Measurements from ENCODE around the gene CFAP47.
"Not testable (repeated sequence)": the region's sequence is repeated elsewhere in the genome, so short reads cannot be mapped to it uniquely, and the experiment has no call there.

CFAP47 gene

DNA sequence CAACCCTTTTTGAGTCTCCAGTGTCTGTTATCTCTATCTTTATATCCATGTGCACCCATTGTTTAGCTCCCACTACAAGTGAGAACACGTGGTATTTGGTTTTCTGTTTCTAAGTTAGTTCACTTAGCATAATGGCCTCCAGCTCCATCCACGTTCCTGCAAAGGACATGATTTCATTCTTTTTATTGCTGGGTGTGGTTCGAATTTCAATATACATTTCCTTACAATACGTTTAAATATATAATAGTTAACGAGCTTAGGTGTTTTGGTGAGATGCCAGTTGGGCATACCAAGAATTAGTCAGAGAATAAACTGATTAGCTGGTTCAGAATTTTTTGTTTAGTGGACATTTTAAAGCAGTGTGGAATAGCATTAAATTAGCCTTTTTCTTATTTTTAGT, 196.7 kb downstream of the CFAP47 start:
- no peak overlapping the region for H3K4me3 ChIP-seq (ENCODE audit: low read depth, low read length)
- TF ChIP-seq, protein P1, sequence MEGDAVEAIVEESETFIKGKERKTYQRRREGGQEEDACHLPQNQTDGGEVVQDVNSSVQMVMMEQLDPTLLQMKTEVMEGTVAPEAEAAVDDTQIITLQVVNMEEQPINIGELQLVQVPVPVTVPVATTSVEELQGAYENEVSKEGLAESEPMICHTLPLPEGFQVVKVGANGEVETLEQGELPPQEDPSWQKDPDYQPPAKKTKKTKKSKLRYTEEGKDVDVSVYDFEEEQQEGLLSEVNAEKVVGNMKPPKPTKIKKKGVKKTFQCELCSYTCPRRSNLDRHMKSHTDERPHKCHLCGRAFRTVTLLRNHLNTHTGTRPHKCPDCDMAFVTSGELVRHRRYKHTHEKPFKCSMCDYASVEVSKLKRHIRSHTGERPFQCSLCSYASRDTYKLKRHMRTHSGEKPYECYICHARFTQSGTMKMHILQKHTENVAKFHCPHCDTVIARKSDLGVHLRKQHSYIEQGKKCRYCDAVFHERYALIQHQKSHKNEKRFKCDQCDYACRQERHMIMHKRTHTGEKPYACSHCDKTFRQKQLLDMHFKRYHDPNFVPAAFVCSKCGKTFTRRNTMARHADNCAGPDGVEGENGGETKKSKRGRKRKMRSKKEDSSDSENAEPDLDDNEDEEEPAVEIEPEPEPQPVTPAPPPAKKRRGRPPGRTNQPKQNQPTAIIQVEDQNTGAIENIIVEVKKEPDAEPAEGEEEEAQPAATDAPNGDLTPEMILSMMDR (IDR thresholded peaks at IDR 0.05; ENCODE audit: insufficient read depth, low read depth, low read length, missing control alignments): no peak
- no peak for DNase-seq (ENCODE audit: low read depth)

DNA sequence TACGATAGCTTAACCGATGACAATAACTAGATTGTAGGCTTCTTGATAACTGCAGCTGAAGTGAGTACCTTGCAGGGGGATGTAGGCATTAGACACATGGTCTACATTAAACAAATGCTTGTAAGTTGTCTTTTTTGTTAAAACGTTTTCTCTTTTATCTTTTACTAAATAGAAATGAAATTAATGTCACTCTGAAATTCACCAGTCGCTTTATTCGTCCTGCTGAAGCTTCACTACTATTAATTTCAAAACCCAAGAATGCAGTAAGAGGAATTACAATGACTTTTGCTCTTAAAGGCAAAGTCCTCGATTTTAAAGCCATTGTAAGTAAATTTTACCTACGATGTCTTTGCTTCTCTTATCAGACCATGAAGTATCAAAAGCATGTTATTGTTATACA, 239.7 kb downstream of the CFAP47 start:
- DNase-seq (ENCODE audit: low read depth): no peak
- TF ChIP-seq, protein P1 (IDR thresholded peaks at IDR 0.05; ENCODE audit: insufficient read depth, low read depth, low read length, missing control alignments): no peak

DNA sequence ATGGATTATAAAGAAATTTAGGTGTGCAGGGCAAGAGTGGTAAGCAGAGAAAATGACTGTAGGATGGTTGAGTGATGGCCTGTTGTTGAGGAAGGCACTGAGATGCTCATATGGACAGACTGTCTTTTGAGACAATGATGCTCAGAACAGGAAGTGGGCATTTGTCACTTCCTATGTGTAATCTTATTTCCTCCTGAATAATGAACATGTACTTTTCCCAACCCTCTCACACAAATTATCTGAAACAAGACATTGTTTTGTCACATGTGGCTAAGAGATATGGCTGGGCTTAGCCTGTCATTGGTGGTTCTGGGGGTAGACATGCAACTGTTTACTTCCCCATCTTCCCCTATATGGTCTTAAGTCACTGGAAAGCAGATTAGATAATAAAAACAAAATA, 240.5 kb downstream of the CFAP47 start:
- DNase-seq (ENCODE audit: low read depth): no peak
- H3K4me3 ChIP-seq (ENCODE audit: low read depth, low read length): no peak overlapping the region
- TF ChIP-seq, protein P1 (IDR thresholded peaks at IDR 0.05; ENCODE audit: insufficient read depth, low read depth, low read length, missing control alignments): no peak

More for the DNA sequence above, 239.7 kb downstream of the CFAP47 start:
- H3K4me3 ChIP-seq (ENCODE audit: low read depth, low read length): no peak overlapping the region

DNA sequence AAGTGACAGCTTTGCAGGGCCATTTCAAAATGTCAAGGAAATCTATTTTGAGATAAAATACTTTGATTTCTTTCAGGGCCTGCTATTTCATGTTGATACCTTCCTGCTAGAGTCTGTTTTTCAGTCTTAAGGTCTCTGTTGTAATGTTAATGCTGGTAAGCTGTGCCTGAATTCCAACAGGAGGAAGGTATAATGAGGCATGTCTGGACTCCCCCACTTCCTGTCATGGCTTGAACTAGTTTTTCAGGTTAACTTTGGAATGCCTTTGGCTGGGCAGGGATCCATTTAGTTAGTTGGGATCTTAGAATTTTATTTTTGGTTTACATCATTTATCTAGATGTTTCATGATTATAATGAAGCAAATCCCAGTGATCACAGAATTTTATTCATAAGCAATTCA, 279.0 kb downstream of the CFAP47 start:
- DNase-seq (ENCODE audit: low read depth): no peak
- no peak overlapping the region for H3K4me3 ChIP-seq (ENCODE audit: low read depth, low read length)

DNA sequence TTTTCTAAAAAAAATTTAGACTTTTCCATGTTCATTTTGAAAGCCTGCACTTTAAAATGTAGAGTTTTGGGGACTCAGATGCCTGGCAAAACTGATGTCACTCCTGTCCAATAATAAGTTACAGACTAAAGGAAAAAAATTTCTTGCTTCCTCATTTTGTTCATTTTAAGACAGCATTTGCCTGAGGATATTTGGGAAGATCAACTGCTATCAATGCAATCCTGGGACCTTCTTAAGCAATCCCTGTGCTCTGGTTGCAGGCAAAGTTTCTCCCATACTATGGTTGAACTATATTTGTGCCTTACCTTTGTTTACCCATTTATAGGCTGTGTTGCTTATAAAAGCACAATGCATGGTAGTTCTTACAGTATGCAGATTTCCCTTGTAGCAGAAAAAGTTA, 280.4 kb downstream of the CFAP47 start:
- TF ChIP-seq, protein P1 (IDR thresholded peaks at IDR 0.05; ENCODE audit: insufficient read depth, low read depth, low read length, missing control alignments): no peak

More for the DNA sequence above, 279.0 kb downstream of the CFAP47 start:
- TF ChIP-seq, protein P1 (IDR thresholded peaks at IDR 0.05; ENCODE audit: insufficient read depth, low read depth, low read length, missing control alignments): no peak

DNA sequence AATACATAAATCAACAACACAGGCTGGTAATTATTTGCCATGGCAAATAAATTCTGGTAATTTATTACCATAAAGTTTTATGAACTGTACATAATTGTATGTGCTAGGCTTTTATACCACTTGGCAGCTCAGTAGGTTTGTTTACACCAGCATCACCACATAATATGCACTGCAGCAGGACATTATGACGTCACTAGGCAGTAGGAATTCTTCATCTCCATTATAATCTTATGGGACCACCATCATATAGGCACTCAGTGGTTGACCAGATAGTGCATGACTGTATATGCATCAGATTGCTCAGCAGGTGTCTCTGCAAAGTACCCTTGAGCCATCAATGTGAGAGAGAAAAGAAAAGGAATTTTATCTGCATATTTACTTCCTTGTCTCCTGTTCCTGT, 295.4 kb downstream of the CFAP47 start:
- H3K4me3 ChIP-seq (ENCODE audit: low read depth, low read length): no peak overlapping the region
- no peak for DNase-seq (ENCODE audit: low read depth)
- TF ChIP-seq, protein P1 (IDR thresholded peaks at IDR 0.05; ENCODE audit: insufficient read depth, low read depth, low read length, missing control alignments): no peak

More for the DNA sequence above, 280.4 kb downstream of the CFAP47 start:
- H3K4me3 ChIP-seq (ENCODE audit: low read depth, low read length): no peak overlapping the region
- DNase-seq (ENCODE audit: low read depth): no peak

DNA sequence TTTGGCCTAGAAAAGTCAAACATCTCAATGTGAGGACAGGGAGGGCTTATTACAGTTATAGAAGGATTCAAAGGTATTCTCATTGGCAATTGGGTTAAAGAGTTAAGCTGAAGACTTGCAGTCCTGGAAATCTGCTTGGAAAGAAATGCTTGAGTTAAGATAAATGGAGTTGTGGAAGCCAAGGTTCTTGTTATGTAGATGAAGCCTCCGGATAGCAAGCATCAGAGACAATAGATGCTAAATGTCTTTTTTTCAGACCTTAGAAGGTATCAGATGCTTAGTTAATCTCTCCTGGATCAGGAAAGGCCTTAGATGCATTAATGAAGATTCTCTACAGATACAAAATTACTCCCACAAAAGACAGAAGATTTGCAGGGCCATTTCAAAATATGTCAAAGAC, 299.3 kb downstream of the CFAP47 start:
- TF ChIP-seq, protein P1 (IDR thresholded peaks at IDR 0.05; ENCODE audit: insufficient read depth, low read depth, low read length, missing control alignments): no peak
- DNase-seq (ENCODE audit: low read depth): no peak
- H3K4me3 ChIP-seq (ENCODE audit: low read depth, low read length): no peak overlapping the region

DNA sequence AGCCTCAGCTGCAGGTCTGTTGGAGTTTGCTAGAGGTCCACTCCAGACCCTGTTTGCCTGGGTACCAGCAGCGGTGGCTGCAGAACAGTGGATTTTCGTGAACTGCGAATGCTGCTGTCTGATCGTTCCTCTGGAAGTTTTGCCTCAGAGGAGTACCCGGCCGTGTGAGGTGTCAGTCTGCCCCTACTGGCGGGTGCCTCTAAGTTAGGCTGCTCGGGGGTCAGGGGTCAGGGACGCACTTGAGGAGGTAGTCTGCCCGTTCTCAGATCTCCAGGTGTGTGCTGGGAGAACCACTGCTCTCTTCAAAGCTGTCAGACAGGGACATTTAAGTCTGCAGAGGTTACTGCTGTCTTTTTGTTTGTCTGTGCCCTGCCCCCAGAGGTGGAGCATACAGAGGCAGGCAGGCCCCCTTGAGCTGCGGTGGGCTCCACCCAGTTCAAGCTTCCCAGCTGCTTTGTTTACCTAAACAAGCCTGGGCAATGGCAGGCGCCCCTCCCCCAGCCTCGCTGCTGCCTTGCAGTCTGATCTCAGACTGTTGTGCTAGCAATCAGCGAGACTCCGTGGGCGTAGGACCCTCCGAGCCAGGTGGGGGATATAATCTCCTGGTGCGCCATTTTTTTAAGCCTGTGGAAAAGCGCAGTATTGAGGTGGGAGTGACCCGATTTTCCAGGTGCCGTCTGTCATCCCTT, 315.4 kb downstream of the CFAP47 start:
- H3K4me3 ChIP-seq (ENCODE audit: low read depth, low read length); DNase-seq (ENCODE audit: low read depth): not testable (repeated sequence)

Measured in GM12865 (cell line).